HG02973 (cell line): ENCODE measurements around the gene ZBTB25.

Experiments used
- ATAC-seq: cut with Tn5 transposase; IDR thresholded peaks from one replicate; pipeline ENCODE4 v1.9.1; 2021; ENCODE audit warnings: moderate library complexity; ENCODE audit not compliant: unreplicated experiment

ZBTB25 gene

GRCh38 chr14:64400829-64401459 lies 102.7 kb downstream of the ZBTB25 start:
- ATAC-seq, result no peak
